Bronchial epithelial cell (primary cell): ENCODE measurements around the gene KRTAP1-5. TPM values are rescaled to one million over a fixed set of nuclear protein-coding genes. Genes with fewer than 3 reads are reported as not detected.
"Not testable (repeated sequence)": the region's sequence is repeated elsewhere in the genome, so short reads cannot be mapped to it uniquely, and the experiment has no call there.

Experiments used
- DNase-seq: peaks from one replicate; pipeline ENCODE4 v3.0.0-alpha.2; 2010; ENCODE audit warnings: low read depth
- FAIRE-seq: peaks from 2 replicates; lab custom pipeline; 2011; peaks lifted over from hg19 to GRCh38; lab: Jason Lieb, UNC
- H3K27me3 ChIP-seq: 2 replicates; pipeline ENCODE4 v1.5.1; 2011; ENCODE audit warnings: low read length; ENCODE audit not compliant: control insufficient read depth, insufficient read depth
- H3K36me3 ChIP-seq: 2 replicates; pipeline ENCODE4 v1.5.1; 2011; ENCODE audit warnings: low read length; ENCODE audit not compliant: control insufficient read depth, insufficient read depth
- H3K4me3 ChIP-seq: 2 replicates; pipeline ENCODE4 v1.5.1; 2011; ENCODE audit warnings: mild to moderate bottlenecking, low read depth, low read length, control low read depth
- total RNA-seq: library from RNA; depleted of rRNA; stranded (reverse); fragments of >200 nt; gene quantifications from 2 replicates; pipeline ENCODE4 v1.2.1, GENCODE V29; 2014
- TF ChIP-seq, protein P1 (sequence below): IDR thresholded peaks from 2 replicates; pipeline ENCODE4 v1.5.1; 2011; ENCODE audit warnings: mild to moderate bottlenecking, moderate library complexity, low read length, control low read depth, inconsistent platforms; ENCODE audit not compliant: insufficient read depth, severe bottlenecking

Gene KRTAP1-5
- total RNA-seq, 1 donor from 2014 or later: not detected

- Histone ChIP-seq H3K36me3 (no peaks in the 10 kb centered on the region), H3K27me3 (no peaks in the 10 kb centered on the region), H3K4me3 (no peak overlapping the region)
- TF ChIP-seq, protein P1, sequence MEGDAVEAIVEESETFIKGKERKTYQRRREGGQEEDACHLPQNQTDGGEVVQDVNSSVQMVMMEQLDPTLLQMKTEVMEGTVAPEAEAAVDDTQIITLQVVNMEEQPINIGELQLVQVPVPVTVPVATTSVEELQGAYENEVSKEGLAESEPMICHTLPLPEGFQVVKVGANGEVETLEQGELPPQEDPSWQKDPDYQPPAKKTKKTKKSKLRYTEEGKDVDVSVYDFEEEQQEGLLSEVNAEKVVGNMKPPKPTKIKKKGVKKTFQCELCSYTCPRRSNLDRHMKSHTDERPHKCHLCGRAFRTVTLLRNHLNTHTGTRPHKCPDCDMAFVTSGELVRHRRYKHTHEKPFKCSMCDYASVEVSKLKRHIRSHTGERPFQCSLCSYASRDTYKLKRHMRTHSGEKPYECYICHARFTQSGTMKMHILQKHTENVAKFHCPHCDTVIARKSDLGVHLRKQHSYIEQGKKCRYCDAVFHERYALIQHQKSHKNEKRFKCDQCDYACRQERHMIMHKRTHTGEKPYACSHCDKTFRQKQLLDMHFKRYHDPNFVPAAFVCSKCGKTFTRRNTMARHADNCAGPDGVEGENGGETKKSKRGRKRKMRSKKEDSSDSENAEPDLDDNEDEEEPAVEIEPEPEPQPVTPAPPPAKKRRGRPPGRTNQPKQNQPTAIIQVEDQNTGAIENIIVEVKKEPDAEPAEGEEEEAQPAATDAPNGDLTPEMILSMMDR: no peak
- no peak for FAIRE-seq
- no peak for DNase-seq
These were observed 40.3 kb upstream of the KRTAP1-5 start for GRCh38 chr17:41067281-41067680.

DNA sequence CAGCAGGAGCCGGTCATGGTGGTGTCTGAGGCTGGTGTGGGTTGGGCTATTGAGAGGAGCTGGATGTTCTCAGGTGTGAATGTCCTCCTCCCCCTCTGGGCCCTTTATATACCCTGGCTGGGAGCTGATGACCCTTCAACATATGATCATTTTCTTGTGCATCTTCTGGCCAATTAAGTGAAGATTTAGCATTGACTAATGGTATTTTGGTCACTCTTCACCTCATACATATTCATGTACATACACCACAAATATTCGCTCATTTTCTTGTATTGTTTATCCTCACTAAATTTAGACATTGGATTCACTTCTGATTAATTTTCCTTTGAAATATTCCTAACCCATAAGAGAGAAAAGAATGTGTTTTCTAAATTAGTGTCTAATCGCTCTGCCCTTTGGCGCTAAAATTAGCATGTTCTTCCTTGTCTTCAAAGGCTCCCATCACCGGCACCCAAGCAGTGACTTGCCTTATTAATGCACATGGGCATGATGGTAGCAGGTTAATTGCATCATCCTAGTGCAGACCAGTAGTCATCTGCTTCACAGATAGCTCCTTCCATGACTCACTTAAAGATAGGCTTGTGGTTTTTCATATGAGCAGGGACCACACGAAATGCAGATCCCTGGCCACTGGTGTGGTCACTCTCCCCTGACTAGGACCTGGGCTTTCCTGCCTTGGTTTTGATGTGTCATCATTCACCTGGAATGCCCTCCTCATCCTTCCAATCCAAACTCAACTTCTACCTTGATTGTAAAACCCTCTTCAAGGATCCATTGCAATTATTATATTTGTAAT, 39.0 kb upstream of the KRTAP1-5 start, which contains the start of gene KRTAP2-4:
Gene KRTAP2-4, minus strand, starts transcription at position 51 of the 796 bp plus-strand sequence. Its CDS starts 34 bp downstream, at position 17.
- DNase-seq (peak; percentile 94), FAIRE-seq (no peak)
- no peaks in the 10 kb centered on the region for H3K36me3 ChIP-seq
- no peaks in the 10 kb centered on the region for H3K27me3 ChIP-seq
- no peak within 1 kb of the TSS for H3K4me3 ChIP-seq
- TF ChIP-seq, protein P1: no peak

DNA sequence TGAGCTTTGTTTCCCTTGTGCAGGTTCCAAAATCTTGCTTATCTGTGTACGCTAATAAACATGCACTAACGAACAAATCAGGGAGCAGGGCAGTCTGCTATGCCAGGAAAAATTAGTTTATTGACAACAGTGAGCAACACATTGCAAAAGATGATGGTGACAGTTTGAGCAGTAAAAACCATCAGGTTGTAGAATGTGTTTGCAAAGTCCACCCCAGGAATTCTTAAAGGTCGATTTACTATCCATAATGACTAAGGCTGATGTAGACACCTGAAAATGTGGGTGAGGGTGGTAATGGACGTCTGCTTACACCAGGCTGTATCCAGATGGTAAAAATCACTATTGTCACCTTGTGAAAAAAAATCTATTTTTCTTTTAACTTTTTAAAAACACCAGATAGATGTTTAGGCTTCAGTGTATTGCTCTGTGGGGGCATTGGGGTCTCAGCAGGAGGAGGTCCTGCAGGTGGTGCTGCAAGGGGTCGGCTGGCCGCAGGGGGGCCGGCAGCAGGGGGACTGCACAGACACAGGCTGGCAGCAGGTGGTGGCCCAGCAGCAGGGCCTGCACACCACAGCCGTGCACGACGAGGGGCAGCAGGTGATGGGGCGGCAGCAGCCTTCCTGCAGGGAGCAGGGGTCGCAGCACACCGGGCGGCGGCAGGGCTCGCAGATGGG, 38.1 kb upstream of the KRTAP1-5 start:
- not testable (repeated sequence) for FAIRE-seq, DNase-seq, H3K27me3 ChIP-seq, H3K36me3 ChIP-seq, H3K4me3 ChIP-seq

DNA sequence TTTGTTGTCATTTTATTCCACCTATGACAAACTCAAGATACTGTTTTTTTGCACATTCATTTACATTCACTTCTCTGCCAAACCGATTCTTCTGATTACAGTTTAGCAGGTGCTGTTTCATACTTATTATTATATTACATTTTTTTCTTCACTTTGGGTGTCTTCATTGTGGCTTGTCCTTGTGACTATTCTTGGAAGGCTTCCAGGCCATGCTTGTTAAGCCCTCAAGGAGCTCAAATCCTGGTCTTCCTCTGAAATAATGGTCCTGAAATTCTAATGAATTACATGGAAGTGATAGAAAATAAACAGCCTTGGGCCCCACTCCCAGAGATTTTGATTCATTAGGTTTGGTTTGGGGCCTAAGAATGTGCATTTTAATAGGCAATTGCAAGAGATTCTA, 37.3 kb upstream of the KRTAP1-5 start:
- Histone ChIP-seq H3K36me3 (no peaks in the 10 kb centered on the region), H3K27me3 (no peaks in the 10 kb centered on the region), H3K4me3 (no peak overlapping the region)
- FAIRE-seq: no peak
- no peak for DNase-seq
- TF ChIP-seq, protein P1: no peak

GRCh38 chr17:41063449-41063848, 36.4 kb upstream of the KRTAP1-5 start:
- no peaks in the 10 kb centered on the region for H3K27me3 ChIP-seq
- DNase-seq (no peak), FAIRE-seq (no peak)
- H3K4me3 ChIP-seq: no peak overlapping the region
- no peaks in the 10 kb centered on the region for H3K36me3 ChIP-seq
- TF ChIP-seq, protein P1: no peak

DNA sequence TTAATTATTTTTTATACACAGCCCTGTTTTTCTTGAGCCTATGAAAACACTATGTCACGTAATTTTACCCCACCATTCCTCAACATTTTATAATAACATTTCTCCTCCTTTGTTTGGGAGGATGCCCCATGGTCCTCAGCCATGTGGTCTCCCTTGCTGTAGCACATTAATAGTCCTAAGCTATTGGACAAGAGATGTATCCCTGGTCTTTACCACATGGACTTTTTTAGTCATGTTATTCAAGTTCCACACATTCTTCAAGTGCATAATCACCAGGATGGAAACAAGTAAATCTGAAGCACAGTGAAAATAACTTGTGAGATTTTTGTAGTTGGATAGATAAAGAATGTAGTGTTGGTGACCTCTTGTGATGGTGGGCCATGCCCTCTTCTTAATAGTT, 35.0 kb upstream of the KRTAP1-5 start:
- no peak overlapping the region for H3K4me3 ChIP-seq
- H3K27me3 ChIP-seq: no peaks in the 10 kb centered on the region
- FAIRE-seq (no peak), DNase-seq (peak; percentile 62)
- TF ChIP-seq, protein P1: no peak
- no peaks in the 10 kb centered on the region for H3K36me3 ChIP-seq
